Endothelial cell (in vitro differentiated cells): Measurements from ENCODE around the gene VDR. TPM values are rescaled to one million over a fixed set of nuclear protein-coding genes. Genes with fewer than 3 reads are reported as not detected.
A peak's percentile ranks its signal among the peaks of the same experiment; 100 is the strongest.

Source experiments
- DNase-seq: peaks from one replicate; pipeline ENCODE4 v3.0.0; 2021; ENCODE audit warnings: low spot score
- H3K27ac Mint-ChIP-seq: one replicate; pipeline ENCODE4 v1.8.0; 2021; ENCODE audit warnings: mixed read lengths, inconsistent platforms; ENCODE audit not compliant: unreplicated experiment
- H3K27me3 Mint-ChIP-seq: one replicate; pipeline ENCODE4 v1.8.0; 2021; ENCODE audit warnings: mild to moderate bottlenecking, moderate library complexity, mixed read lengths, inconsistent platforms; ENCODE audit not compliant: unreplicated experiment
- H3K36me3 Mint-ChIP-seq: one replicate; pipeline ENCODE4 v1.8.0; 2021; ENCODE audit warnings: mild to moderate bottlenecking, low read depth, mixed read lengths, inconsistent platforms; ENCODE audit not compliant: unreplicated experiment
- H3K4me1 Mint-ChIP-seq: one replicate; pipeline ENCODE4 v1.8.0; 2021; ENCODE audit warnings: mild to moderate bottlenecking, mixed read lengths, inconsistent platforms; ENCODE audit not compliant: unreplicated experiment
- H3K4me3 Mint-ChIP-seq: one replicate; pipeline ENCODE4 v1.8.0; 2021; ENCODE audit warnings: mild to moderate bottlenecking, mixed read lengths, inconsistent platforms; ENCODE audit not compliant: unreplicated experiment
- H3K9me3 Mint-ChIP-seq: one replicate; pipeline ENCODE4 v1.8.0; 2021; ENCODE audit warnings: mixed read lengths, inconsistent platforms; ENCODE audit not compliant: unreplicated experiment
- total RNA-seq: library from RNA; stranded (reverse); fragmentation: NEBNext Ultra II Directional; extraction: Animal tissue kit (Norgen Biotek cat#: 25700); gene quantifications from one replicate; pipeline ENCODE4 v1.2.1, GENCODE V29; 2021; ENCODE audit not compliant: unreplicated experiment
- TF ChIP-seq, protein P1 (sequence below): fragments of 200-600 bp; sonication (generic); IDR thresholded peaks from one replicate; pipeline ENCODE4 v1.5.0; 2021; ENCODE audit warnings: antibody characterized with exemption; ENCODE audit not compliant: unreplicated experiment

VDR gene
- total RNA-seq, 1 donor from 2014 or later = 2.3 TPM

GRCh38 chr12:47850153-47851084, 54.4 kb downstream of the VDR start:
- Mint-ChIP-seq H3K27me3 (peaks cover 20% of the 10 kb centered on the region), H3K36me3 (peaks cover 10% of the 10 kb centered on the region), H3K9me3 (no peaks in the 10 kb centered on the region), H3K4me3 (peak overlapping the region; percentile 44), H3K4me1 (peaks cover 51% of the 10 kb centered on the region), H3K27ac (peak overlapping the region; percentile 70)
- TF ChIP-seq, protein P1, sequence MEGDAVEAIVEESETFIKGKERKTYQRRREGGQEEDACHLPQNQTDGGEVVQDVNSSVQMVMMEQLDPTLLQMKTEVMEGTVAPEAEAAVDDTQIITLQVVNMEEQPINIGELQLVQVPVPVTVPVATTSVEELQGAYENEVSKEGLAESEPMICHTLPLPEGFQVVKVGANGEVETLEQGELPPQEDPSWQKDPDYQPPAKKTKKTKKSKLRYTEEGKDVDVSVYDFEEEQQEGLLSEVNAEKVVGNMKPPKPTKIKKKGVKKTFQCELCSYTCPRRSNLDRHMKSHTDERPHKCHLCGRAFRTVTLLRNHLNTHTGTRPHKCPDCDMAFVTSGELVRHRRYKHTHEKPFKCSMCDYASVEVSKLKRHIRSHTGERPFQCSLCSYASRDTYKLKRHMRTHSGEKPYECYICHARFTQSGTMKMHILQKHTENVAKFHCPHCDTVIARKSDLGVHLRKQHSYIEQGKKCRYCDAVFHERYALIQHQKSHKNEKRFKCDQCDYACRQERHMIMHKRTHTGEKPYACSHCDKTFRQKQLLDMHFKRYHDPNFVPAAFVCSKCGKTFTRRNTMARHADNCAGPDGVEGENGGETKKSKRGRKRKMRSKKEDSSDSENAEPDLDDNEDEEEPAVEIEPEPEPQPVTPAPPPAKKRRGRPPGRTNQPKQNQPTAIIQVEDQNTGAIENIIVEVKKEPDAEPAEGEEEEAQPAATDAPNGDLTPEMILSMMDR = no peak
- DNase-seq = no peak

DNA sequence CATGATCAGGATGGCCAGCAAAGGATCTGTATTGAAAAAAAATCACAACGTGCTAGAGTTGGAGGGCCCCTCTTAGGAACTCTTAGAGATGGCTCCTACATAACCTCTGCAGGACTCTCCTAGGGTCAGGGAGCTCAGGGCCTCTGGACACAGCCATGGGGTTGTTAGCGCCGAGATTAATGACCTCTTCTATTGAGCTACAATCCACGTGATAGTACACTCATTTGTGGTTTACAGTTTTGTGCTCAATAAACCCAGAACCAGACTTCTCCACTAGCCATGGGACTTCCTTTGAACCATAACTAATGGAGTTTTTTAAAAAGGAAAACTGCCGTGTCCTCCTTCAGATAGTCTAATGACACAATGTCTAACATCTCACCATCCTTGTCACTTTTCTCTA, 55.5 kb downstream of the VDR start:
- peaks cover 20% of the 10 kb centered on the region for H3K27me3 Mint-ChIP-seq
- no peak overlapping the region for H3K4me3 Mint-ChIP-seq
- H3K4me1 Mint-ChIP-seq = peaks cover 51% of the 10 kb centered on the region
- peak overlapping the region; percentile 80 for H3K27ac Mint-ChIP-seq
- TF ChIP-seq, protein P1 = no peak
- H3K9me3 Mint-ChIP-seq = no peaks in the 10 kb centered on the region
- H3K36me3 Mint-ChIP-seq = peaks cover 15% of the 10 kb centered on the region
- DNase-seq = no peak

DNA sequence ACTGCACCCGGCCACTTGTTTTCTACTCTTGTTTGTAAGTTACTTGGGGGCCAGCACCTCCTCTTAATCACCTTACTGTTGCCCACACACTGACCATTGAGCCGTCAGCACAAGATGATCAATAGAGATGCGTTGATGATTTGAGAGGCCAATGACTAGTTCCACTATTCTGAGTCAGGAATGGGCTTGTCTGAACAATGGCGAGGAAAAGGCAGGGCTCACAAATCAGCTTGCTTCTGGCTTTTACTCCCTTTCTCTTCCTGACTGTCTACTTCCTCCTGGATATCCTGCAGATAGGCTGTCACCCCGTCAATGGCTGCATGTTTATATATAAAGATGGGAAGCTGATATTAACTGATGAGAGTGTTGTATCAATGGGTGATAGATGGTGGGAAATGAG, 55.9 kb downstream of the VDR start:
- no peaks in the 10 kb centered on the region for H3K9me3 Mint-ChIP-seq
- DNase-seq = no peak
- H3K36me3 Mint-ChIP-seq = peaks cover 15% of the 10 kb centered on the region
- peaks cover 51% of the 10 kb centered on the region for H3K4me1 Mint-ChIP-seq
- TF ChIP-seq, protein P1 = no peak
- H3K27ac Mint-ChIP-seq = peak overlapping the region; percentile 80
- peaks cover 20% of the 10 kb centered on the region for H3K27me3 Mint-ChIP-seq
- H3K4me3 Mint-ChIP-seq = no peak overlapping the region

DNA sequence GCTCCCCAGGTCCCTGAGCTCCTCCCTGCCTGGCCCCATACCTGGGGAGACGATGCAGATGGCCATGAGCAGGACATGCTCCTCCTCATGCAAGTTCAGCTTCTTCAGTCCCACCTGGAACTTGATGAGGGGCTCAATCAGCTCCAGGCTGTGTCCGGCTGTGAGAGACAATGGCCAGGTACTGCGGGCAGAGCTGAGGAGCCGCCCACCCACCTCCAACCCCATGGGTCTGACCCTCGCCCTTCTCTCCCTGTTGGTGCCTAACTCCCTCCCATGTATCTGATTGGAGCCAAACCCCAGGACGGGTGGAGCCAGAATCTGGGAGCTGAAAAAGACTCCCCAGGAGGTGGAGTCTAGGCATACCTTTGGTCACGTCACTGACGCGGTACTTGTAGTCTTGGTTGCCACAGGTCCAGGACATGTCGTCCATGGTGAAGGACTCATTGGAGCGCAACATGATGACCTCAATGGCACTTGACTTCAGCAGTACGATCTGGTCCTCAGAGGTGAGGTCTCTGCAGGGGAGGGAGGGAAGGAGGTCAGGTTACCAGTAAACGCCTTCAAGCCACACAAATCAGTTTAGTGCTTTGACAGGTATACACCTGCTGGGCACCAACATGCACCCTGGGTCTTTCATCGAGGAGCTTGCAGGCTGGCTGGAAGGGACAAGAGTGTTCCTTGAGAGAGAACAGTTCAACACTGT, 58.3 kb downstream of the VDR start:
- Mint-ChIP-seq H3K27me3 (peaks cover 10% of the 10 kb centered on the region), H3K36me3 (peaks cover 15% of the 10 kb centered on the region), H3K9me3 (no peaks in the 10 kb centered on the region), H3K4me1 (peaks cover 55% of the 10 kb centered on the region), H3K27ac (no peak overlapping the region), H3K4me3 (no peak overlapping the region)
- TF ChIP-seq, protein P1 = no peak
- DNase-seq = no peak

DNA sequence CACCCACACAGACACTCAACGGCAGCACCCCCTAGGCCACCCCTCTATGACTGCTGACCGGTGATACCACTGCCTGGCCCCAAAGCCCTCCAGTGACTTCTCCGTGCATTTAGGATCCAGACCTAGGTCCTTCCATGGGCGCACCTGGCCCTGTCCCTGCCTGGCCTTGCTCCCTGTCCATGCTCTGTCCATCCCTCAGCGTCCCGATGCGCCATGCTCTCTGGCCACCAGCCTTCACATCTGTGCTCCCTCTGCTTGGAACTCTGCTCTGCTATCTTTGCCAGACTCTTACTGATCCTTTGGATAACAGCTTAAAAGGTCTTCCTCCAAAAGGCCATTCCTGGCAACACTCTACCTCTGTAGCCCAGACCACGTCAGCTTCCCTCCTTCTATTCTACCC, 59.7 kb downstream of the VDR start:
- H3K27me3 Mint-ChIP-seq = peaks cover 11% of the 10 kb centered on the region
- H3K27ac Mint-ChIP-seq = no peak overlapping the region
- H3K4me3 Mint-ChIP-seq = peak overlapping the region; percentile 44
- H3K9me3 Mint-ChIP-seq = no peaks in the 10 kb centered on the region
- no peak for DNase-seq
- H3K36me3 Mint-ChIP-seq = peaks cover 15% of the 10 kb centered on the region
- H3K4me1 Mint-ChIP-seq = peaks cover 46% of the 10 kb centered on the region
- TF ChIP-seq, protein P1 = no peak
